Measurements from ENCODE around the gene PSMD14. TPM values are rescaled to one million over a fixed set of nuclear protein-coding genes. Genes with fewer than 3 reads are reported as not detected.

PSMD14 gene
- total RNA-seq, 1 experiment from 2014 or later = 118 TPM

DNA sequence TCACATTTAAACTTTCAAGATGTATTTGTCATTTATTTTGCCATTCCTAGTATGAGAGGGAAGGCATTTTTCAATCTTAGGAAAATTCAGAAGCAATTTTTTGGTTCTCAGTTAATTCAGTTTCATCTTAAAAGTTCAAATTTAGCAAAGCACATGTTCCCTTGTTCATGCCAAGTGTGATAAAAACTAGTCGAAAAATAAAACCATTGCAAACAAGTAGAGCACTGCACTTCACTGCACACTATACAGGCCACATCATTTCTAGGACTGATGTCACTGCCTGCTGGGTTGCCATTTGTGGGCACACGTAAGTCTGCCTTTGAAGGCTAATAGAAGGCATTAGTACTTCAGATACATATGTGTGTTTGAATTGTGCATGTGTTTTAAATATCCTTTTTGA is 122.2 kb downstream of the PSMD14 start:
- H3K36me3 ChIP-seq (ENCODE audit: control insufficient read depth in 1 of 2, insufficient read depth in 2 of 2, low read length in 2 of 2) = no peaks in the 10 kb centered on the region
- H3K9me3 ChIP-seq (ENCODE audit: control insufficient read depth in 1 of 2, insufficient read depth in 1 of 2, low read depth in 1 of 2, low read length in 2 of 2) = no peaks in the 10 kb centered on the region
- intact Hi-C loops (cut with micrococcal nuclease) = no loop called here
- CTCF ChIA-PET = no interaction called here
- H3K4me2 ChIP-seq (ENCODE audit: low read length) = no peak overlapping the region
- POLR2A ChIA-PET = interaction anchor here (1.1 kb wide), 1 partner anchor 122 kb away, joined by 4 read pairs; the partner anchor contains the start of gene PSMD14
- no peak overlapping the region for H2AFZ ChIP-seq (ENCODE audit: low read depth, low read length, poor library complexity, severe bottlenecking)
- no peak overlapping the region for H3K9ac ChIP-seq (ENCODE audit: low read length)
- no peak overlapping the region for H3K27ac ChIP-seq (ENCODE audit: low read depth, low read length)
- H3K79me2 ChIP-seq (ENCODE audit: insufficient read depth, low read length) = no peaks in the 10 kb centered on the region
- H3K27me3 ChIP-seq (ENCODE audit: insufficient read depth, low read length) = no peaks in the 10 kb centered on the region
- H4K20me1 ChIP-seq (ENCODE audit: insufficient read depth) = no peaks in the 10 kb centered on the region
- no peaks in the 10 kb centered on the region for H3K9me2 ChIP-seq (ENCODE audit: insufficient read depth)
- no peak for DNase-seq (ENCODE audit: low read depth, low spot score)
- H3K4me3 ChIP-seq (replicated peaks in 1 of 2; ENCODE audit: low read depth in 1 of 2, low read length in 2 of 2) = no peak overlapping the region
- TF ChIP-seq, protein P1, sequence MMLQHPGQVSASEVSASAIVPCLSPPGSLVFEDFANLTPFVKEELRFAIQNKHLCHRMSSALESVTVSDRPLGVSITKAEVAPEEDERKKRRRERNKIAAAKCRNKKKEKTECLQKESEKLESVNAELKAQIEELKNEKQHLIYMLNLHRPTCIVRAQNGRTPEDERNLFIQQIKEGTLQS (IDR thresholded peaks at IDR 0.05) = no peak
- TF ChIP-seq SRF (IDR thresholded peaks at IDR 0.05; ENCODE audit: low read depth) (no peak), EZH2phosphoT487 (IDR thresholded peaks at IDR 0.05; ENCODE audit: borderline replicate concordance) (no peak), POLR2AphosphoS5 (IDR thresholded peaks at IDR 0.05; ENCODE audit: low read depth, low read length) (no peak), FOSL1 (IDR thresholded peaks at IDR 0.05; ENCODE audit: low read depth) (no peak), EZH2 (IDR thresholded peaks at IDR 0.05) (no peak), SIN3A (IDR thresholded peaks at IDR 0.05; ENCODE audit: low read depth) (no peak)
- no peak for ATAC-seq
- no TSS peak for BruUV-seq (replicated peaks)
- no peaks in the 10 kb centered on the region for H3K4me1 ChIP-seq (ENCODE audit: control insufficient read depth in 1 of 2, insufficient read depth in 2 of 2, low read length in 2 of 2)
- RAD21 ChIA-PET (ENCODE audit: low non-redundant PET in 1 of 2, low total read pairs in 2 of 2, uncharacterized antibody in 2 of 2, unreplicated experiment in 2 of 2) = no interaction called here

DNA sequence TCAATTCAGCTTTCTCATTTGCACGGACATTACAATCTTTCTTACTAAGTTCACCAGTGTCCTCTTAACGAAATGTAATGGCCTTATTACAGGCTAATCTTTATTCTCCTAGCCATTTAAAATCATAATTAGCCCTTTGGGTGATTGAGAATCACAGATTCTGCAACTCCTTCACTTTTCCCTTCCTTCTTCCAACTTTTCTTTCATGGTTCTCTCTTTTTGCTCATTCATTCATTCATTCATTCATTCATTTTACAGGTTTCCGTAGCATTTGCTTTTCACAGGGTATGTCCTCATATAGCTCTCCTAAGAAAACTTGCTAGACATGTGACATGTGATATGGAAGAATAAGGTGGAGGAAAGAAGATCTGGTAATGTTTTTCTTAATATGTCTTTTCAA is 123.9 kb downstream of the PSMD14 start:
- intact Hi-C loops (cut with micrococcal nuclease) = no loop called here
- no peak for TF ChIP-seq CBX3 (IDR thresholded peaks at IDR 0.05; ENCODE audit: low read depth)
- TF ChIP-seq SIN3A (IDR thresholded peaks at IDR 0.05; ENCODE audit: low read depth) = no peak
- TF ChIP-seq SRF (IDR thresholded peaks at IDR 0.05; ENCODE audit: low read depth) = no peak
- no peak for TF ChIP-seq JUND (IDR thresholded peaks at IDR 0.05)
- TF ChIP-seq, protein P2, sequence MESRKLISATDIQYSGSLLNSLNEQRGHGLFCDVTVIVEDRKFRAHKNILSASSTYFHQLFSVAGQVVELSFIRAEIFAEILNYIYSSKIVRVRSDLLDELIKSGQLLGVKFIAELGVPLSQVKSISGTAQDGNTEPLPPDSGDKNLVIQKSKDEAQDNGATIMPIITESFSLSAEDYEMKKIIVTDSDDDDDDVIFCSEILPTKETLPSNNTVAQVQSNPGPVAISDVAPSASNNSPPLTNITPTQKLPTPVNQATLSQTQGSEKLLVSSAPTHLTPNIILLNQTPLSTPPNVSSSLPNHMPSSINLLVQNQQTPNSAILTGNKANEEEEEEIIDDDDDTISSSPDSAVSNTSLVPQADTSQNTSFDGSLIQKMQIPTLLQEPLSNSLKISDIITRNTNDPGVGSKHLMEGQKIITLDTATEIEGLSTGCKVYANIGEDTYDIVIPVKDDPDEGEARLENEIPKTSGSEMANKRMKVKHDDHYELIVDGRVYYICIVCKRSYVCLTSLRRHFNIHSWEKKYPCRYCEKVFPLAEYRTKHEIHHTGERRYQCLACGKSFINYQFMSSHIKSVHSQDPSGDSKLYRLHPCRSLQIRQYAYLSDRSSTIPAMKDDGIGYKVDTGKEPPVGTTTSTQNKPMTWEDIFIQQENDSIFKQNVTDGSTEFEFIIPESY (IDR thresholded peaks at IDR 0.05; ENCODE audit: extremely low read depth, insufficient replicate concordance, low read length) = no peak
- TF ChIP-seq, protein P3, sequence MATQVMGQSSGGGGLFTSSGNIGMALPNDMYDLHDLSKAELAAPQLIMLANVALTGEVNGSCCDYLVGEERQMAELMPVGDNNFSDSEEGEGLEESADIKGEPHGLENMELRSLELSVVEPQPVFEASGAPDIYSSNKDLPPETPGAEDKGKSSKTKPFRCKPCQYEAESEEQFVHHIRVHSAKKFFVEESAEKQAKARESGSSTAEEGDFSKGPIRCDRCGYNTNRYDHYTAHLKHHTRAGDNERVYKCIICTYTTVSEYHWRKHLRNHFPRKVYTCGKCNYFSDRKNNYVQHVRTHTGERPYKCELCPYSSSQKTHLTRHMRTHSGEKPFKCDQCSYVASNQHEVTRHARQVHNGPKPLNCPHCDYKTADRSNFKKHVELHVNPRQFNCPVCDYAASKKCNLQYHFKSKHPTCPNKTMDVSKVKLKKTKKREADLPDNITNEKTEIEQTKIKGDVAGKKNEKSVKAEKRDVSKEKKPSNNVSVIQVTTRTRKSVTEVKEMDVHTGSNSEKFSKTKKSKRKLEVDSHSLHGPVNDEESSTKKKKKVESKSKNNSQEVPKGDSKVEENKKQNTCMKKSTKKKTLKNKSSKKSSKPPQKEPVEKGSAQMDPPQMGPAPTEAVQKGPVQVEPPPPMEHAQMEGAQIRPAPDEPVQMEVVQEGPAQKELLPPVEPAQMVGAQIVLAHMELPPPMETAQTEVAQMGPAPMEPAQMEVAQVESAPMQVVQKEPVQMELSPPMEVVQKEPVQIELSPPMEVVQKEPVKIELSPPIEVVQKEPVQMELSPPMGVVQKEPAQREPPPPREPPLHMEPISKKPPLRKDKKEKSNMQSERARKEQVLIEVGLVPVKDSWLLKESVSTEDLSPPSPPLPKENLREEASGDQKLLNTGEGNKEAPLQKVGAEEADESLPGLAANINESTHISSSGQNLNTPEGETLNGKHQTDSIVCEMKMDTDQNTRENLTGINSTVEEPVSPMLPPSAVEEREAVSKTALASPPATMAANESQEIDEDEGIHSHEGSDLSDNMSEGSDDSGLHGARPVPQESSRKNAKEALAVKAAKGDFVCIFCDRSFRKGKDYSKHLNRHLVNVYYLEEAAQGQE (IDR thresholded peaks at IDR 0.05; ENCODE audit: low read depth) = no peak
- TF ChIP-seq ELF1 (IDR thresholded peaks at IDR 0.05; ENCODE audit: borderline replicate concordance, low read depth) = no peak
- no peak for TF ChIP-seq EZH2 (IDR thresholded peaks at IDR 0.05)
- no peaks in the 10 kb centered on the region for H3K79me2 ChIP-seq (ENCODE audit: insufficient read depth, low read length)
- H3K27me3 ChIP-seq (ENCODE audit: insufficient read depth, low read length) = no peaks in the 10 kb centered on the region
- ChIA-PET CTCF (no interaction called here), POLR2A (no interaction called here), RAD21 (ENCODE audit: low non-redundant PET in 1 of 2, low total read pairs in 2 of 2, uncharacterized antibody in 2 of 2, unreplicated experiment in 2 of 2) (no interaction called here)
- no peak overlapping the region for H3K4me3 ChIP-seq (replicated peaks in 1 of 2; ENCODE audit: low read depth in 1 of 2, low read length in 2 of 2)
- no TSS peak for BruUV-seq (replicated peaks)
- no peak overlapping the region for H3K27ac ChIP-seq (ENCODE audit: low read depth, low read length)
- H3K9me2 ChIP-seq (ENCODE audit: insufficient read depth) = no peaks in the 10 kb centered on the region
- ATAC-seq (no peak), DNase-seq (ENCODE audit: low read depth, low spot score) (no peak)
- H3K9me3 ChIP-seq (ENCODE audit: control insufficient read depth in 1 of 2, insufficient read depth in 1 of 2, low read depth in 1 of 2, low read length in 2 of 2) = no peaks in the 10 kb centered on the region
- H3K4me1 ChIP-seq (ENCODE audit: control insufficient read depth in 1 of 2, insufficient read depth in 2 of 2, low read length in 2 of 2) = no peaks in the 10 kb centered on the region
- H2AFZ ChIP-seq (ENCODE audit: low read depth, low read length, poor library complexity, severe bottlenecking) = no peak overlapping the region
- H3K36me3 ChIP-seq (ENCODE audit: control insufficient read depth in 1 of 2, insufficient read depth in 2 of 2, low read length in 2 of 2) = no peaks in the 10 kb centered on the region
- no peaks in the 10 kb centered on the region for H4K20me1 ChIP-seq (ENCODE audit: insufficient read depth)
- no peak overlapping the region for H3K4me2 ChIP-seq (ENCODE audit: low read length)
- no peak overlapping the region for H3K9ac ChIP-seq (ENCODE audit: low read length)

All from HCT116 (cell line).